Pancreas (tissue), 10 donors: ENCODE data around the gene GFRA4. TPM values are rescaled to one million over a fixed set of nuclear protein-coding genes. Genes with fewer than 3 reads are reported as not detected.

ENCODE experiments used
- ATAC-seq, 4 donors: fragments of 200-7000 bp; cut with Tn5 transposase; one replicate each; pipeline versions ENCODE4 v1.8.0 to v1.9.1; 2020; ENCODE audit warnings: mild to moderate bottlenecking in 4 of 4, moderate library complexity in 4 of 4
- DNase-seq, 6 donors: peaks; one replicate each; pipeline ENCODE4 v3.0.0-alpha.2; 2020
- FAIRE-seq: peaks from 2 replicates; lab custom pipeline; 2012; peaks lifted over from hg19 to GRCh38; lab: Jason Lieb, UNC
- H3K27ac ChIP-seq, 4 donors: fragments of 200-600 bp; sonication (generic); 1 replicate in 3 of 4; 2 replicates in 1 of 4; pipeline versions ENCODE4 v1.5.0 to v1.8.0; 2020
- H3K27me3 ChIP-seq, 4 donors: fragments of 200-600 bp; one replicate each; pipeline ENCODE4 v1.8.0; 2021
- H3K36me3 ChIP-seq, 3 donors: fragments of 200-600 bp; sonication (generic) in 1 of 3; one replicate each; pipeline versions ENCODE4 v1.5.0 to v1.8.0; 2020 to 2021
- H3K4me1 ChIP-seq, 3 donors: fragments of 200-600 bp; one replicate each; pipeline ENCODE4 v1.8.0; 2021
- H3K4me3 ChIP-seq, 4 donors: fragments of 200-600 bp; sonication (generic) in 2 of 4; one replicate each; pipeline versions ENCODE4 v1.5.0 to v1.8.0; 2020 to 2021
- H3K9me3 ChIP-seq, 4 donors: fragments of 200-600 bp; one replicate each; pipeline ENCODE4 v1.8.0; 2021
- WGBS, 2 donors: extraction: QIAGEN DNeasy Blood & Tissue Kit; methylation state at CpG; one replicate each; pipeline ENCODE4 v1.1.7; 2013; 5-methylcytosine and 5-hydroxymethylcytosine counted together
- intact Hi-C, 3 donors: fragments of 100-400 bp; cut with DNase I; formaldehyde crosslinking; loops; one replicate each; pipeline versions ENCODE4 v1.11.1 to v1.14.2; 2022
- polyA plus RNA-seq, 2 donors: library from polyadenylated mRNA; stranded (reverse); fragments of 200-250 nt; gene quantifications; one replicate each; pipeline ENCODE4 v1.2.3, GENCODE V29; 2013
- total RNA-seq, 6 donors: library from RNA; stranded (reverse); fragmentation: NEBNext Ultra II Directional in 4 of 6; extraction: Animal tissue kit (Norgen Biotek cat#: 25700) in 4 of 6; gene quantifications; one replicate each; pipeline versions ENCODE4 v1.2.1 to v1.2.4, GENCODE V29; 2021 to 2023
- TF ChIP-seq, protein P1 (sequence below), 4 donors: fragments of 200-600 bp; sonication (generic) in 3 of 4; IDR thresholded peaks; one replicate each; pipeline versions ENCODE4 v1.5.0 to v1.8.0; 2021; ENCODE audit warnings: antibody characterized with exemption in 4 of 4
- donor health status: healthy with polysubstance abuse.
- donor health status: DM: no; HTN: no; CAD: no; lungs with moderate emphysema.
- donor health status: DM: no; HTN: no; CAD: no.
- donor health status: control.
- donor health status: control.
- donor health status: Bipolar disorder and iron deficiency.
- donor health status: DM: yes; HTN: yes; CAD: no.
- donor health status: DM: no; HTN: no; CAD: no.
- donor health status: DM: no; HTN: no; CAD: no.
- donor health status: DM: yes; HTN: yes; CAD: no.

GFRA4 gene
- total and polyA plus RNA-seq, 8 donors: not detected

DNA sequence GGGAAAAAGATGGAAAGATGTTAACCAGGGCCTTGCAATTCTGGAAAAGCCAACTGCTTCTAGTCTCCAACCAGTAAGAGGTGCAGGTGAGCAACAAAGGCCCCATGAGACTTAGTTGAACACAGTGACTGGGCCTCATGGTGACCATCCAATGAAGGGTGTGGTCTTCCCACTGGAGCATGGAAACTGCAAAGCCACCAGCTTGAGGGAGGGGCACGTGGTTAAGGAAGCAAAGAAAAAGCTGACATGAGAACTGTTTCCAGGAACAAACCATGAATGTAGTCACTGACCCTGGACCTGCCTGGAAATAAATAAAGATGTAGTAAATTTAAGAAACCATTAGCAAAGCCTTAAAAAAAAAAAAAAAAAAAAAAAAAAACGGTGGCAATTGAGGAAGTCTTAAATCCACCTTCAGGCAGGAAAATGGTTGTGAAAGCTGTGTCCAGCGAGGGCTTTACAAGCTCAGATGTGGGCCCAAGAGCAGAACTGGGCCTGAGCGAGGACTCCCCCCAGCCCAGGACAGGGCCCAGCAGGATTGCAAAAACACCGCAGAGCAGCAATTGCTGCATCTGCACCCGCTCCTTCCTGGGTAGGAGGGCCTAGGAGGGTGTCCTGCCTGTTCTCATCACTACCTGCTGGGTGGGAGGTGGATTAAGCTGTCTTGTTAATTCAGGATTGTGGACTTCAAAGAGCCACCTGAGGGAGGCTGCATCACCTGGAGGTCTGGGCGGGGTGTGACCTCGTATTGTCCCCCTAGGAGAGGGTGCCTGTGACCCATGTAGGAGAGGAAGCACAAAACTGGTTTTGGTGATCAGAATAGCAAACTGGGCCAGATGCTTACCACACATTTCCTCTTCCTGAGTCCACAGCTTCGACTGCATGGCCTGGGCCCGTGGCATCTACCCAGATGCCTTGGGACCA lies 10.3 kb downstream of the GFRA4 start:
- Histone ChIP-seq H3K27ac (no peak overlapping the region), H3K9me3 (no peaks in the 10 kb centered on the region), H3K4me1 (peaks cover 0 to 16% (median 10%) of the 10 kb centered on the region in 3 donors), H3K27me3 (no peaks in the 10 kb centered on the region), H3K4me3 (no peak overlapping the region), H3K36me3 (peaks cover 0 to 9% (median 0%) of the 10 kb centered on the region in 3 donors)
- ATAC-seq (peak in 1 of 4 donors; percentile 8), DNase-seq (no peak), FAIRE-seq (no peak)
- intact Hi-C loops: no loop called here
- TF ChIP-seq, protein P1, sequence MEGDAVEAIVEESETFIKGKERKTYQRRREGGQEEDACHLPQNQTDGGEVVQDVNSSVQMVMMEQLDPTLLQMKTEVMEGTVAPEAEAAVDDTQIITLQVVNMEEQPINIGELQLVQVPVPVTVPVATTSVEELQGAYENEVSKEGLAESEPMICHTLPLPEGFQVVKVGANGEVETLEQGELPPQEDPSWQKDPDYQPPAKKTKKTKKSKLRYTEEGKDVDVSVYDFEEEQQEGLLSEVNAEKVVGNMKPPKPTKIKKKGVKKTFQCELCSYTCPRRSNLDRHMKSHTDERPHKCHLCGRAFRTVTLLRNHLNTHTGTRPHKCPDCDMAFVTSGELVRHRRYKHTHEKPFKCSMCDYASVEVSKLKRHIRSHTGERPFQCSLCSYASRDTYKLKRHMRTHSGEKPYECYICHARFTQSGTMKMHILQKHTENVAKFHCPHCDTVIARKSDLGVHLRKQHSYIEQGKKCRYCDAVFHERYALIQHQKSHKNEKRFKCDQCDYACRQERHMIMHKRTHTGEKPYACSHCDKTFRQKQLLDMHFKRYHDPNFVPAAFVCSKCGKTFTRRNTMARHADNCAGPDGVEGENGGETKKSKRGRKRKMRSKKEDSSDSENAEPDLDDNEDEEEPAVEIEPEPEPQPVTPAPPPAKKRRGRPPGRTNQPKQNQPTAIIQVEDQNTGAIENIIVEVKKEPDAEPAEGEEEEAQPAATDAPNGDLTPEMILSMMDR (IDR thresholded peaks at IDR 0.05): no peak
- WGBS, 2 donors: 87 to 89% methylated on average over 10 of the region's 10 CpGs

DNA sequence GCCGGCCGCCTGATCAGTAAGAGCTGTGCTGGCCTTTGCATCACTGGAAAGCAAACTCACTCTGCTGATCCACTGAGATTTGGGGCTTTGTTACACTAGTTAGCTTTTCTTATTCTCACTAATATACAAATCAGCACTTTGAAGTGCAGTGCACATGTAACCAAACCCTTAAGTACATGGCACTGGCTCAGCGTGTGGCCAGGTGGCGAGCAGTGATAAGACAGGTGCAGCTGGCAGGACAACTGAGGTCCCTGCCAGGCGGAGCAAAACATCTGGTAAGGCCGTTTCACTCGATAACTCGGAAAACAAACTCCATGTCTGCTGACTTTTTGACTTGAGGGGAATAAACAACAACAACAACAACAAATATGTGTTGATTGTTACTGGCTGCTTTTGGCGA lies 11.0 kb downstream of the GFRA4 start:
- no peak for FAIRE-seq
- peak overlapping the region in 2 of 4 donors; percentile 15 to 50 for H3K27ac ChIP-seq
- no peaks in the 10 kb centered on the region for H3K9me3 ChIP-seq
- peak; percentile 73 to 93 (median 87) for ATAC-seq
- TF ChIP-seq, protein P1 (IDR thresholded peaks at IDR 0.05): no peak
- intact Hi-C loops: no loop called here
- peaks cover 0 to 9% (median 0%) of the 10 kb centered on the region in 3 donors for H3K36me3 ChIP-seq
- WGBS, 2 donors: 38 to 41% methylated on average over 9 of the region's 9 CpGs
- DNase-seq: peak in 5 of 6 donors; percentile 49 to 68 (median 61)
- H3K27me3 ChIP-seq: no peaks in the 10 kb centered on the region
- no peak overlapping the region for H3K4me3 ChIP-seq
- peaks cover 0 to 16% (median 10%) of the 10 kb centered on the region in 3 donors for H3K4me1 ChIP-seq

DNA sequence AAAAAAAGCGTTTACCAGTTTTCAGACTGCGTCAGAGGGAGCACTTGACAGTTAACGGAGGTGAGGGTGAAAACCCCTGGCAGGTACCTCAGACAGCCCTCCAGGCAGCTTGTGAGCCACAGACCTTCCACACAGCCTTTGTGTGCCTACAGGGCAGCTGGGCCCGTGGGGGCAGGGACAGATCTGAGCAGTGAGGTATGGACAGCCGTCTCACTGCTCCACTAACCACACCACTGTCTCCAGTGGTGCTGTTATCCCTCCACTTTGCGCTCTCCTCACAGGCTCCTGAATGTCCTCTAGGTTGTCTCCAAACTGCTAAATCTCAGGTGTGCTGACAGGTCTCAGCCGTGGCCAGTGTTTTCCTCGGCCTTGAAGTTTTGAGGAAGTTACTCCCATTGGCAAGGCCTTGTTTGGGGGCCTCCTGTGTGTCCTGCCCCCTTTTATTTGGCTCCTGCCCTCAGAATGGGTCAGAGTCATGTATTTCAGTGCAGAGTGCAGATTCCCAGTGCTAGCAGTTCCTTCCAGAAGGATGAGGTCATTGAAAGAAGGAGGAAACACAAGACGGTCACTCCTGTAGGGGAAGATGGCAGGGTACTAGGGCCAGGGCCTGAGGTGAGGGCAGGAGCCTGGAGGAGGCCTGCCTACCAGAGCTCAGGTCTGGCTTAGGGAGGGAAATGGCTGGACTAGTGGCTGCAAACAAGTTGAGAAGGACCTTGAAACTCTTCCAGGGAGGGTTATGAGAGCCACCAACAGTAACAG lies 11.8 kb downstream of the GFRA4 start:
- ATAC-seq (peak; percentile 45 to 65 (median 60)), FAIRE-seq (no peak), DNase-seq (peak in 1 of 6 donors; percentile 35)
- Histone ChIP-seq H3K36me3 (peaks cover 0 to 9% (median 0%) of the 10 kb centered on the region in 3 donors), H3K27ac (peak overlapping the region in 2 of 4 donors; percentile 15 to 50), H3K9me3 (no peaks in the 10 kb centered on the region), H3K27me3 (no peaks in the 10 kb centered on the region), H3K4me3 (no peak overlapping the region), H3K4me1 (peaks cover 0 to 16% (median 10%) of the 10 kb centered on the region in 3 donors)
- intact Hi-C loops: no loop called here
- TF ChIP-seq, protein P1 (IDR thresholded peaks at IDR 0.05): no peak
- WGBS, 2 donors: 58 to 64% methylated on average over 9 of the region's 9 CpGs

DNA sequence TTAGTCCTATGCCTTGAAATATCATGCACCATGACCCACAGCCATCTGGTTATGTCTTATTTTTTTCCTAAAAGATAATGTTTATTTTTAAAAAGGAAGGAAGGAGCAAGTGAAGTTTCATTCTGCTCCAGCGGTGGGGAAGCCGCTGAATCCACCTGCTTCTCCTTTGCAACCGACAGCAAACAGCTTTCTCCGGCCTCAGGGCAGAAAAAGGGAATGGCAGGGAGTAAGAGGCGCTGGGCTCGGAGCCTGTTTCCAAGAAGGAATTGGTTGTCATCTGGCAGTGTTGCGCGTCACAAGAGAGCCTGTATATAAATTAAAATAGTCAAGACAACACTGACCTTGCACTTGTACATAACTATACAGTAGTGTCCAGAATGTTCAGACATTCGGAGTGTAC lies 14.2 kb downstream of the GFRA4 start:
- Histone ChIP-seq H3K36me3 (peaks cover 0 to 21% (median 0%) of the 10 kb centered on the region in 3 donors), H3K4me1 (peaks cover 0 to 16% (median 10%) of the 10 kb centered on the region in 3 donors), H3K4me3 (no peak overlapping the region), H3K9me3 (no peaks in the 10 kb centered on the region), H3K27ac (no peak overlapping the region), H3K27me3 (no peaks in the 10 kb centered on the region)
- WGBS, 2 donors: 94 to 97% methylated on average over 9 of the region's 9 CpGs
- FAIRE-seq (no peak), DNase-seq (no peak), ATAC-seq (no peak)
- intact Hi-C loops: no loop called here
- TF ChIP-seq, protein P1 (IDR thresholded peaks at IDR 0.05): no peak
